Breast epithelium (tissue), 3 donors: ENCODE measurements around the gene SYMPK.

Experiments
- CTCF ChIP-seq, 3 donors: fragments of 450-650 bp; IDR thresholded peaks; one replicate each; pipeline ENCODE4 v1.5.1; 2016 to 2017; ENCODE audit warnings: antibody characterized with exemption in 3 of 3, mild to moderate bottlenecking in 3 of 3, moderate library complexity in 3 of 3
- POLR2A ChIP-seq: fragments of 450-650 bp; IDR thresholded peaks from one replicate; pipeline ENCODE4 v1.6.1; 2016; ENCODE audit warnings: antibody characterized with exemption, mild to moderate bottlenecking, moderate library complexity
- POLR2AphosphoS5 ChIP-seq, 3 donors: sonication (generic); formaldehyde crosslinking; IDR thresholded peaks; one replicate each; pipeline ENCODE4 v1.6.1; 2017; ENCODE audit warnings: antibody characterized with exemption in 3 of 3

GRCh38 chr19:45828945-45829344 lies 34.0 kb downstream of the SYMPK start:
- no peak for TF ChIP-seq POLR2A
- no peak for TF ChIP-seq CTCF (IDR thresholded peaks at IDR 0.05)
- TF ChIP-seq POLR2AphosphoS5 (IDR thresholded peaks at IDR 0.05): no peak
